ENCODE results near the gene MYL4.
"Not testable (repeated sequence)": the region's sequence is repeated elsewhere in the genome, so short reads cannot be mapped to it uniquely, and the experiment has no call there.

Gene MYL4

GRCh38 chr17:47219621-47220475 lies 10.7 kb downstream of the MYL4 start:
- DNase-seq (ENCODE audit: extremely low spot score) = no peak
- ChIA-PET CTCF (interaction anchor here (1.0 to 3.5 kb wide), 9 partner anchors 10 to 396 kb away, joined by 3 to 34 read pairs (median 4); partner anchors contain the start of gene MYL4), POLR2A (no interaction called here)
- TF ChIP-seq CTCF (IDR thresholded peaks at IDR 0.05; ENCODE audit: control extremely low read depth, extremely low read depth, low read depth, missing control alignments) = no peak

GRCh38 chr17:47220531-47220999 lies 11.4 kb downstream of the MYL4 start:
- POLR2A ChIA-PET = no interaction called here
- CTCF ChIA-PET = interaction anchor here (1.0 to 3.5 kb wide), 8 partner anchors 10 to 395 kb away, joined by 3 to 34 read pairs (median 5); partner anchors contain the start of gene MYL4
- DNase-seq (ENCODE audit: extremely low spot score) = no peak
- TF ChIP-seq CTCF (IDR thresholded peaks at IDR 0.05; ENCODE audit: control extremely low read depth, extremely low read depth, low read depth, missing control alignments) = no peak

GRCh38 chr17:47221154-47221553 lies 12.0 kb downstream of the MYL4 start:
- DNase-seq (ENCODE audit: extremely low spot score) = no peak
- ChIA-PET CTCF (interaction anchor here (1.2 to 3.5 kb wide), 6 partner anchors 9 to 95 kb away, joined by 3 to 34 read pairs (median 6); partner anchors contain the start of gene MYL4), POLR2A (no interaction called here)
- no peak for TF ChIP-seq CTCF (IDR thresholded peaks at IDR 0.05; ENCODE audit: control extremely low read depth, extremely low read depth, low read depth, missing control alignments)

GRCh38 chr17:47222047-47222446 lies 12.9 kb downstream of the MYL4 start:
- ChIA-PET CTCF (interaction anchor here (0.6 kb wide), 1 partner anchor 9 kb away, joined by 3 read pairs; no protein-coding TSS in a partner anchor), POLR2A (no interaction called here)
- no peak for TF ChIP-seq CTCF (IDR thresholded peaks at IDR 0.05; ENCODE audit: control extremely low read depth, extremely low read depth, low read depth, missing control alignments)
- DNase-seq (ENCODE audit: extremely low spot score) = no peak

GRCh38 chr17:47223007-47223406 lies 13.9 kb downstream of the MYL4 start:
- DNase-seq (ENCODE audit: extremely low spot score) = no peak
- POLR2A ChIA-PET = no interaction called here
- TF ChIP-seq CTCF (IDR thresholded peaks at IDR 0.05; ENCODE audit: control extremely low read depth, extremely low read depth, low read depth, missing control alignments) = no peak
- CTCF ChIA-PET = no interaction called here

- no peak for TF ChIP-seq CTCF (IDR thresholded peaks at IDR 0.05; ENCODE audit: control extremely low read depth, extremely low read depth, low read depth, missing control alignments)
- CTCF ChIA-PET = no interaction called here
- DNase-seq (ENCODE audit: extremely low spot score) = no peak
- POLR2A ChIA-PET = no interaction called here
Observed at GRCh38 chr17:47223460-47223859, 14.3 kb downstream of the MYL4 start.

- DNase-seq (ENCODE audit: extremely low spot score); POLR2A ChIA-PET; CTCF ChIA-PET: not testable (repeated sequence)
Observed at GRCh38 chr17:47224077-47224476, 14.9 kb downstream of the MYL4 start.

Data from GM10248 (cell line).